Measurements from ENCODE around the gene WDFY1.

WDFY1 gene, protein sequence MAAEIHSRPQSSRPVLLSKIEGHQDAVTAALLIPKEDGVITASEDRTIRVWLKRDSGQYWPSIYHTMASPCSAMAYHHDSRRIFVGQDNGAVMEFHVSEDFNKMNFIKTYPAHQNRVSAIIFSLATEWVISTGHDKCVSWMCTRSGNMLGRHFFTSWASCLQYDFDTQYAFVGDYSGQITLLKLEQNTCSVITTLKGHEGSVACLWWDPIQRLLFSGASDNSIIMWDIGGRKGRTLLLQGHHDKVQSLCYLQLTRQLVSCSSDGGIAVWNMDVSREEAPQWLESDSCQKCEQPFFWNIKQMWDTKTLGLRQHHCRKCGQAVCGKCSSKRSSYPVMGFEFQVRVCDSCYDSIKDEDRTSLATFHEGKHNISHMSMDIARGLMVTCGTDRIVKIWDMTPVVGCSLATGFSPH

DNA sequence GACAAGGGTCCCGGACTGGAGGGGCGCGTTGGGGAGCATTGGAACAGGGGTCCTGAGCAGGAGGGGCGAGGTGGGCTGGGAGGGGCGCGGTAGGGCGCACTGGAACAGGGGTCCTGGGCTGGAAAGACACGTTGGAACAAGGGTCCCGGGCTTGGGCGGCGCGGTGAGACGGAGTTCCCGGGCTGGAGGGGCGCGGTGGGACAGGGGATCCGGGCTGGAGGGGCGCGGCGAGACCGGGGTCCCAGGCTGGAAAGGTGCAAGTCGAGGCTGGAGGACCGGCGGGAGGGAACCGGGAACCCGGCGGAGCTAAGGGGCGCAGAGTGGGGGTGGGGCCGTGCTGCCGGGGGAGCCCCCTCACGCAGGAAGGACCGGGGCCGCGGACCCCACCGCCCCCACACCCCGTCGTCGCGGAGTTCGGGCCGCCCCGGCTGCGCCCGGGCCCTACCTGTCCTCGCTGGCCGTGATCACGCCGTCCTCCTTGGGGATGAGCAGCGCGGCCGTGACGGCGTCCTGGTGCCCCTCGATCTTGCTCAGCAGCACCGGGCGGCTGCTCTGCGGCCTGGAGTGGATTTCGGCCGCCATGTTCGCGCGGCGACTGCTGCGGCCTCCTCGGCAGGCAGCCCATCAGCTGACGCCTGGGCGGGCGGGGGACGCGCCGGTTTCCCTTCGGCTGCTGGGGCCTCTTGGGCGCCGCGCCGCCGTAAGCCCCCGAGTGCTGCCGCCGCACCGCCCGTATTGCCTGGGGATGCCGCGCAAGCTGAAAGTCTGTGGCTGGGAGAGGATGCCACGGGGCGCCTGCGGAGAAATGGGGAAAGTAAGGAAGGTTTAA lies at the start of gene WDFY1:
Gene WDFY1, minus strand, starts transcription at position 633 of the 829 bp plus-strand sequence. Its CDS starts 51 bp downstream, at position 582.
- TF ChIP-seq, protein P1, sequence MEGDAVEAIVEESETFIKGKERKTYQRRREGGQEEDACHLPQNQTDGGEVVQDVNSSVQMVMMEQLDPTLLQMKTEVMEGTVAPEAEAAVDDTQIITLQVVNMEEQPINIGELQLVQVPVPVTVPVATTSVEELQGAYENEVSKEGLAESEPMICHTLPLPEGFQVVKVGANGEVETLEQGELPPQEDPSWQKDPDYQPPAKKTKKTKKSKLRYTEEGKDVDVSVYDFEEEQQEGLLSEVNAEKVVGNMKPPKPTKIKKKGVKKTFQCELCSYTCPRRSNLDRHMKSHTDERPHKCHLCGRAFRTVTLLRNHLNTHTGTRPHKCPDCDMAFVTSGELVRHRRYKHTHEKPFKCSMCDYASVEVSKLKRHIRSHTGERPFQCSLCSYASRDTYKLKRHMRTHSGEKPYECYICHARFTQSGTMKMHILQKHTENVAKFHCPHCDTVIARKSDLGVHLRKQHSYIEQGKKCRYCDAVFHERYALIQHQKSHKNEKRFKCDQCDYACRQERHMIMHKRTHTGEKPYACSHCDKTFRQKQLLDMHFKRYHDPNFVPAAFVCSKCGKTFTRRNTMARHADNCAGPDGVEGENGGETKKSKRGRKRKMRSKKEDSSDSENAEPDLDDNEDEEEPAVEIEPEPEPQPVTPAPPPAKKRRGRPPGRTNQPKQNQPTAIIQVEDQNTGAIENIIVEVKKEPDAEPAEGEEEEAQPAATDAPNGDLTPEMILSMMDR (conservative IDR thresholded peaks at IDR 0.05; ENCODE audit: control insufficient read depth, insufficient read depth, low read depth, low read length), result no peak
- DNase-seq (ENCODE audit: low read depth), result peak; percentile 78
- H3K4me3 ChIP-seq (ENCODE audit: control insufficient read depth, low read depth, low read length), result peak within 1 kb of the TSS; percentile 83

DNA sequence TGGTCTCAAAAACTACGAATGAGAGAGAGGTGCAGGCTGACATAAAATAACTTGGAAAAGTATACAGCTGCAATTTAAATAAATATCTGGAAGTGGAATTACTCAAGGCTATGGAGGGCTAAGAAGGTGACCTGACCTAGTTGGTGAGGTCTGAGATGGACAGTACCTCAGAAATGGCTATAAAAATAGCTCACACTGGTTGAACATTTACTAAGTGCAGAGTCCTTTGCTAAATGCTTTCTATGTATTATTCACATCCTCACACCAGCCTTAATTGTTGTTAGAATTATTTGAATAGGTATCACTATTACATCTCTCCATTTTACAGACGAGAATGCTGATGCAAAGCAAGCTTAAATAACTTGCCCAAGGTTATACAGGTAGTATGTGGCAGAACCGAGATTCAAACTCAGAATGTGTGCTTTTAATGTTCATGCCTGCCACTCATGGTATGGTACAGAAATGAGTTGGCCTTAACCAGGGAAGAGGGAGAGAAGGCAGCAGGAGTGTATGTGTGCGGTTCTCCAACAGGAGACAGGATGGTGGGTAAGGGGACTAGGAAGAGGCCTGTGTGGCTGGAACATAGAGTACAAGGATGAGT lies 49.5 kb upstream of the WDFY1 start:
- TF ChIP-seq, protein P1 (conservative IDR thresholded peaks at IDR 0.05; ENCODE audit: control insufficient read depth, insufficient read depth, low read depth, low read length), result no peak
- no peak overlapping the region for H3K4me3 ChIP-seq (ENCODE audit: control insufficient read depth, low read depth, low read length)
- DNase-seq (ENCODE audit: low read depth), result no peak

DNA sequence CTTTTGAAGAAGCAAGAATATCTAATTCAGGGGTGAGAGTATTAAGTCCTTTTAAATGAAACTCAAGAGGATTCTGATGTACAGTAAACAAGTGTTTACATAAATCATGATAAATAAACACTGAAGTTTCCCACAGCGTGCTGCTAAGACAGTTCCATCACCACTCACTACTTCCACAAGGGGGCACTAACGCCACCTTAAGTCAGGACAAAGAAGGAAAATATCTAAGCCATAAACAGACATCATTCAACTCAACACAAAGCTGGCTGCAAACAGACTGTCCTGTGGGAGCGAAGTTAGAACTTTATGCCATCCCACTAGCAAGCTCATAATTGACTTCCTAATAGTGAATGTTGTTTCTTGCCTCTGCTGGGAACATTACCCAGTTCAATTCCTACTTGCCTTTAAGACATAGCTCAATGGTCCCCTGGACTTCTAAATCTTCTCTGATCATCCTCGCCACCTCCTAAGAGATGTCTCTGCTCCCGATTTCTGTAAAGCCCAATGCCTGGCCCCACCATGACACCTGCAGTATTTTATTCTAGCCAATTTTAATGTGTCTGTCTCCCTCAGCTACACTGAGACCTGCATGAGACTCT lies 48.6 kb upstream of the WDFY1 start:
- no peak overlapping the region for H3K4me3 ChIP-seq (ENCODE audit: control insufficient read depth, low read depth, low read length)
- TF ChIP-seq, protein P1 (conservative IDR thresholded peaks at IDR 0.05; ENCODE audit: control insufficient read depth, insufficient read depth, low read depth, low read length), result peak; percentile 88
- peak; percentile 91 for DNase-seq (ENCODE audit: low read depth)

DNA sequence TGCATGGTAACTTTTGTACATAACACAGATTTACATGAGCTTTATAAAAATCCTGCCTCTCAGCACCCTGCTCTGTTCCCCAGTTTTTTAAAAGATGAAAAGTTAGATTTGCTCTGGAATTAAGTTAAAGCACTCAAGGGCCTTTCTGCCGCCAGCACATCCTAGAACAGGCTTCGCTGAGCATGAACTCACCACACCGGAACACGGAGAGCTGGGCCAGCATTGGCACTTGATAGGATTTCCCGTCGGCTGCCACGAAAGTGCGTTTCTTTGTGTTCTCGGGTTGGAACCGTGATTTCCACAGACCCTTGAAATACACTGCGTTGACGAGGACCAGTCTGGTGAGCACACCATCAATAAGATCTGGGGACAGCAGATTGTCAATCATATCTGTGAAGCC lies 46.5 kb upstream of the WDFY1 start:
- DNase-seq (ENCODE audit: low read depth), result no peak
- no peak overlapping the region for H3K4me3 ChIP-seq (ENCODE audit: control insufficient read depth, low read depth, low read length)
- TF ChIP-seq, protein P1 (conservative IDR thresholded peaks at IDR 0.05; ENCODE audit: control insufficient read depth, insufficient read depth, low read depth, low read length), result no peak

DNA sequence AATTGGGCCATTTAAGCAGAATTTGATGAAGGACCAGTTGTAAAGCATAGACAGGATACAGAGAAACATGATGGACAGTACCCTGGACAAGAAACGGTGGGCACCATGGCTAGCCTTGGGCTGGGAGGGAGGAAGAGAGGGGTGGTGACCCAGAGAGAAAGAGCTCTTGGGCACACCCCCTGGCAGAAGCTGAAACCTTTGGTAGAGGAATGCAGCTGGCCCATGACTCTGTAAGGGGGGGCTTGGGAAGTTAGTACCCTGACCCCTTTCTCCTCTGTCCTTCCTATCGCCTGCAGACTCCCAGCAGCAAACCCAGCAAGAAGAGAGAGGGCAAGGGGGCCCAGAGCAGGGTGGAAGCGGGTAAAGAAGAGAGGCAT lies 44.7 kb upstream of the WDFY1 start:
- no peak overlapping the region for H3K4me3 ChIP-seq (ENCODE audit: control insufficient read depth, low read depth, low read length)
- TF ChIP-seq, protein P1 (conservative IDR thresholded peaks at IDR 0.05; ENCODE audit: control insufficient read depth, insufficient read depth, low read depth, low read length), result no peak
- DNase-seq (ENCODE audit: low read depth), result no peak

DNA sequence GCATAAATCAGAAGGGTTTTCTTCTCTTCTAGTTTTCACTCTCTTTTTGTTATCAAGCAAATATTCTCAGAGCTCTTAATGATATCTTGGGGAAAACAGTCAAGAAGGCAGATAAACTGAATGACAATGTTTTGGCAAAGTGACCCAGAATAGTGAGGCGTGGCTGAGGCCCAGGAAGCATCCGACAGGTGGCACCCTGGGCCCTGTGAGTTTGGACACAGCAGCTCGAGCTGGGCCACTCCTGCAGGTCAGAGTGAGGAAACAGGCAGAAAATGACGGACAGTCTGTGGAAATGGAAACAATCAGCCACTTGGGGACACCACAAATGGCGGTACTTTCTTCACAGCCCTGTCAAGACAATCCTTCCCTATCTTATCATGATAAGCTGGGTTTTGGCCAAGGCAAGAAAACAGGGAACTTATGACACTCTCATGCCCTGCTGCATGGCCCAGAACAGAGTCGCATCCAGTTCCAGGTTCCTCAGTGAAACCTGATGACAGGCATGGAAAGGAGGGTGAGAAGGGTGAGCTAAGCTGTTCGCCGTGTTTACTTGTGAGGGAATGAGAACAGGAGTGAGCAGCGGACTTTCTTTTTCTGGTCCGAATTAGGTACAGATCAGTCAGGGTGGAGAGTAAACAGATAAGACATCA lies 44.2 kb upstream of the WDFY1 start:
- no peak overlapping the region for H3K4me3 ChIP-seq (ENCODE audit: control insufficient read depth, low read depth, low read length)
- no peak for DNase-seq (ENCODE audit: low read depth)
- TF ChIP-seq, protein P1 (conservative IDR thresholded peaks at IDR 0.05; ENCODE audit: control insufficient read depth, insufficient read depth, low read depth, low read length), result no peak
